T-helper 2 cell treated with Interferon-gamma antibody and Interleukin-4, amounts not matched to agents 100 ng/mL and 5 ng/mL, for 36 hours (primary cell): ENCODE measurements around the gene TSR3. TPM values are rescaled to one million over a fixed set of nuclear protein-coding genes. Genes with fewer than 3 reads are reported as not detected.

ENCODE experiments used
- intact Hi-C: fragments of 100-400 bp; cut with micrococcal nuclease; formaldehyde crosslinking; loops from one replicate; pipeline ENCODE4 v1.15.1; 2023
- total RNA-seq: library from RNA; stranded (reverse); gene quantifications from 2 replicates; pipeline ENCODE4 v1.2.3, GENCODE V29; 2022

TSR3 gene
- total RNA-seq, 1 donor from 2014 or later = 44.4 TPM

GRCh38 chr16:1355591-1355990, 3.9 kb upstream of the TSR3 start:
- intact Hi-C loops = no loop called here

DNA sequence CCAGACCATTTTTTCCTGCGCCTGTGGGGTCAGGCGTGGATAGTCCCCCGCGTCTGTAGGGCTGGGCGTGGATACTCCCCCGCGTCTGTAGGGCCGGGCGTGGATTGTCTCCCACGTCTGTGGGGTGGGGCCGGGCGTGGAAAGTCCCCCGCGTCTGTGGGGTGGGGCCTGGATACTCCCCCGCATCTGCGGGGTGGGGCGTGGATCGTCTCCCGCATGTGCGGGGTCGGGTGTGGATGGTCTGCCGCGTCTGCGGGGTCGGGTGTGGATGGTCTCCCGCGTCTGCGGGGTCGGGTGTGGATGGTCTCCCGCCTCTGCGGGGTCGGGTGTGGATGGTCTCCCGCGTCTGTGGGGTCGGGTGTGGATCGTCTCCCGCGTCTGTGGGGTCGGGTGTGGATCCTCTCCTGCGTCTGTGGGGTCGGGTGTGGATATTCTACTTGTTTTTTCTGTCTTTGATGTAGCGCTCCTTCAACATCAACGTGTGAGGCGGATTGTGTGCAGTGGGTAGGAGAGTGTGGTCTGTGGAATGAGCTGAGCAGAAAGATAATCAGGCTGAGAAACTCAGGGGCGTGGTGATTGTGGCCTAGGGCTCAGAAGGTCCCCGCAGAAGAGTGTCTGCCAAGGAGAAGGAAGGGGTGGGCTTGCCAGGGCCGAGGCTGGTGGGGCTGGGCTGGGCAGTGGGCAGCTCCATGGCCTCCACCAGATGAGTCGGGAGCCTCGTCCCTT, 3.3 kb upstream of the TSR3 start:
- intact Hi-C loops = loop anchor here (5.0 kb wide), 2 partner anchors 57 to 987 kb away; partner anchors contain the start of genes ABCA3 and UNKL

GRCh38 chr16:1351215-1351581, 480 bp downstream of the TSR3 start:
- intact Hi-C loops = loop anchor here (1.0 to 5.0 kb wide), 3 partner anchors 42 to 991 kb away; partner anchors contain the start of genes ABCA3, UBE2I and UNKL

GRCh38 chr16:1350691-1351090, 987 bp downstream of the TSR3 start:
- intact Hi-C loops = loop anchor here (1.0 to 5.0 kb wide), 3 partner anchors 41 to 992 kb away; partner anchors contain the start of genes ABCA3, UBE2I and UNKL

DNA sequence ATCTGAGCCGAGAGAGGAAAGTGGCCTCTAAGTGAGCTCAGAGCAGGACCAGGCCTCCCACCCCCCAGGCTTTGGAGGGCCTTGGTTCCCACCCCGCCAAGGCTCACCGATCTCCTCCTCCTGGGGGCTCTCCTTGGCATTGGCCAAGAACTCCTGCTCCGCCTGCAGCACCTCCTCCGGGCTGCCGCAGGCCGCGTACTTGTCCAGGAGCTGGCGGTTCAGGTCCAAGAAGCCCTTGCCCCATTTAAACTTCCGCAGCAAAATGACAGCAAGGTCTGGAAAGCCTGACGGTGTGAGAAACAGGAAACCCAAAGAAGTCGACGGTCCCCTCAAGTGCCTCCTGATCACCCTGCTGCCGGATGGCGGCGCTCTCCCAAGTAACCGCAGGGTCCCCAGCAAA, 1.7 kb downstream of the TSR3 start:
- intact Hi-C loops = loop anchor here (5.0 kb wide), 2 partner anchors 62 to 992 kb away; partner anchors contain the start of genes ABCA3 and UNKL

- intact Hi-C loops = no loop called here
Measured at GRCh38 chr16:1349351-1349750, 2.3 kb downstream of the TSR3 start.

DNA sequence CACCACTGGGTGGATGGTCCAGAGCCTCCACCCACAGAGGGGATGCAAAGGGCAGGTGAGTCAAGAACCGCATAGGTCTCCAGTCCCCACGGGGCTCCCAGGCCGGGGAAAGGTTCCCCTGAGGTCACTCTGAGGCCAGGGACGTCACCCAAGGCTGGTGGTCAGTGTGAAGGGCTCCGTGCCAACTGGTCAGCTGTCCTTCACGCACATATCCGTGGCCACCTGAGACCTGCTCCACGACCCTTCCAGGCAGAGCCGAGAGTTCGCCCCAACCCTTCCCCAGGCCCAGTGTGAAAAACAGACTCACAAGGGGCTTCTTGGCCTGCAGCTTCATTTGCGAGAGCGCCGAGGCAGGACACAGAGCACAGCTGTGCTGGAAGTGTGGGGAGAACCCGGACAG, 2.8 kb downstream of the TSR3 start:
- intact Hi-C loops = no loop called here

GRCh38 chr16:1348441-1348840, 3.2 kb downstream of the TSR3 start:
- intact Hi-C loops = no loop called here

GRCh38 chr16:1347962-1348361, 3.7 kb downstream of the TSR3 start:
- intact Hi-C loops = no loop called here

GRCh38 chr16:1347286-1347855, 4.3 kb downstream of the TSR3 start:
- intact Hi-C loops = no loop called here

GRCh38 chr16:1346422-1347285, 5.0 kb downstream of the TSR3 start:
- intact Hi-C loops = no loop called here

DNA sequence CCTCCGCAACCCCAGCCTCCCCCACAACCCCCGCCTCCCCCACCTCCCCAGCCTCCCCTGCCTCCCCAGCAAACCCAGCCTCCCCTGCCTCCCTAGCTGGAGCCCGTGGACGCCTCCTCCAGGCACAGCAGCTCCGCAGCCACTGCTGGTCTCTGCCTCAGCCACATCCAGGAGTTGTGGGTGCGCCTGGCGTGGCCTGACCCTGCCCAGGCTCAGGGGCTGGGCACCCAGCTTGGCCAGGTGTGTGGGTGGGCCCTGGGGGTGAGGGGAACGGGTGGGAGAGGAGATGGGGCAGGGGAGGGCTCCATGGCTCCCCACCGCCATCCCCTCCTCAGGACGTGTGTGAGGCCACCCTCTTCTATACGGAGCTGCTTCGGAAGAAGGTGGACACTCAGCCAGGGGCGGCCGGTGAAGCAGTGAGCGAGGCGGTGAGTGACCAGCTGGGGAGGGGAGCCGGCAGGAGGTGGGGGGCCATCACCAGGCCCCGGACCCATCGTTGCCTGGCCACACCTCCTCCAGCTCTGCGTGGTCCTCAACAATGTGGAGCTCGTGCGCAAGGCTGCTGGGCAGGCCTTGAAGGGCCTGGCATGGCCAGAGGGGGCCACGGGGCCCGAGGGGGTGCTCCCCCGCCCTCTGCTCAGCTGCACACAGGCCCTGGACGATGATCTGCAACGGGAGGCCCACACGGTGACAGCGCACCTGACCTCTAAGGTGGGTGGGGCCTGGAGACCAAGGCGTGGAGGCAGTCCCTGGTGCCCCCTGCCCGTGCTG, 5.8 kb downstream of the TSR3 start:
- intact Hi-C loops = no loop called here

- intact Hi-C loops = no loop called here
Measured at GRCh38 chr16:1345087-1345486, 6.6 kb downstream of the TSR3 start.

DNA sequence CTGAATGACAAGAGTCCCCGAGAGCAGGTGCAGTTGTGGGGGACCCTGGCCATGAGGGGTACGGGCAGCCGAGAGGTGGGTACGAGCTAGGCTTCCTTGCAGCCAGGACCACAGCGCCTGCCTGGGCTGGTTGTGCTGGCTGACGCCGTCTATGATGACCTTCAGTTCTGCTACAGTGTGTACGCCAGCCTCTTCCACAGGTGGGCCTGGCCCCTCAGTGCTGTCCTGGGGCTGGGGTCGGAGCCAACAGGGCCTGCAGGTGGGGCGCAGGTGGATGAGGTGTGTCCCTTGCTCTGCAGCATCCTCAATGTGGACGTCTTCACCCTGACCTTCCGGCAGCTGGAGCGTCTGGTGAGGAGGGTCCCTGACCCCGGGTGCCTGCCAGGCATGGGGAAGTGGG, 7.2 kb downstream of the TSR3 start:
- intact Hi-C loops = no loop called here

- intact Hi-C loops = loop anchor here (1.0 kb wide), 1 partner anchor 10 kb away; the partner anchor contains the start of gene BAIAP3
Measured at GRCh38 chr16:1343428-1344242, 8.0 kb downstream of the TSR3 start.

DNA sequence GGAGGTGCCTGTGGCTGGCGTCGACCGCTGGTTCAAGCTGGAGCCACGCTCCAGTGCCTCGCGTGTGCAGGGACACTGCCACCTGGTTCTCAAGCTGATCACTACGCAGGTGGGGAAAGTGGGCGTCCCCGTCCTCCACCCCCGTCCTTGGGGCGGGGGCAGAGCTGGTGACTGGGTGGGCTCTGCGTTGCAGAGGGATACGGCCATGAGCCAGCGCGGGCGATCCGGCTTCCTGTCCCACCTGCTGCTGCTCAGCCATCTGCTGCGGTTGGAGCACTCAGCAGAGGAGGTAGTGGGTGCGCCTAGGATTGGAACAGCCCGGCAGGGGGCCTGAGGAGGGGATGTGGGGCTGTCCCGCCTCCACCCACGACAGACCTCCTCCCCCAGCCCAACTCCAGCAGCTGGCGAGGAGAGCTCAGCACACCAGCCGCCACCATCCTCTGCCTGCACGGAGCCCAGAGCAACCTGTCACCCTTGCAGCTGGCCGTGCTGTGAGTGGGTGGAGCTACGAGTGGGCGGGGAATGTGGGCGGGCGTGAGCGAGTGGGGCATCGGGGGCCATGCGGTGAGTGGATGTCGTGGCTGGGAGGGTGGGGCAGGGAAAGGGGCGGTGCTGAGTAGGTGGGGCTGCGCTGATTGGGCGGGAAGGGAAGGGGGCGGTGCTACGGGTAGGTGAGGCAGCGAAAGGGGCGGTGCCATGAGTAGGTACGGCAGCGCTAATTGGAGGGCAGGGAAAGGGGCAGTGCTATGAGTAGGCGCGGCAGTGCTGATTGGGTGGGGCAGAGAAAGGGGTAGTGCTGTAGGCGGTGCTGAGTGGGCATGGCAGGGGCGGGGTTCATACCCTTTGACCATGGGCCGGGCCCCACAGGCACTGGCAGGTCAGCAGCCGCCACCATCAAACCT, 8.9 kb downstream of the TSR3 start:
- intact Hi-C loops = loop anchor here (1.0 kb wide), 1 partner anchor 9 kb away; the partner anchor contains the start of gene BAIAP3

DNA sequence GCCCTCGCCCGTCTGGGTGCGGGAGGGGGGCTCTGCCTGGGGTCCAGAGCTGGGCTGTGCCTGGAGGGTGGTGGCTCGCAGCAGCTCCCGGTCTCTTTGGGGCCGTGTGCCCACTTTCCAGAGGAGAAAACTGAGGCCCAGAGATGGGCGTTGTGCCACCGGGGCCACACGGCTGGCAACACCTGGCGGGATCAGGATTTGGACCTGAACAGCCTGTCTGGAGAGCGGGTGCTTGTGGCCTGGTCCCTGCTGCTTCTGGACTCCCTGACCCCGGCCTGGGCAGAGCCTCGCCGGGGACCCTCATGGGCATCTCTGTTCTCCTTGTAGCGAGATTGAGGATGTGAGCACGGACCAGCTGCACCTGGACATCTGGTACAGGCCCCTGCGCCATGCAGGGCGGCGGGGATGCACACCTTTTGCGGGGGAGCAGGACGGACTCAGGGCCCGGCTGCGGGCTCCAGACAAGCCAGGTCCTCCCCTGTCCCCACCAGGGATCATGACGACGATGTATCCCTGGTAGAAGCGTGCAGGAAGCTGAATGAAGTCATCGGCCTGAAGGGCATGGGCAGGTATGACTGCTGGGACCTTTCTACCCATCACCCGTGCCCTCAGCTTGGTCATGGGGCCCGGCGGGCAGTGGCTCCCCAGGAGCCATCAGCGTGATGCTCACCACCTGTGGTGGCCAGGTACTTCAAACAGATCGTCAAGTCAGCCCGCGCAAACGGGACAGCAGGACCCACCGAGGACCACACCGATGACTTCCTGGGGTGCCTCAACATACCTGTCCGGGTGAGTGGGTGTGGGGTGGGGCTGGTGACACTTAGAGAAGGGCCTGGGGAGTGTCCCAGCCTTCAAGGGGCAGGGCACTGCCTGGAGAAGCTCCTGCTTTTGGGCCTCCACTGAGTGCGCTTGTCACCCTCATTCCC, 9.9 kb downstream of the TSR3 start:
- intact Hi-C loops = no loop called here
